H1 (cell line): ENCODE measurements around the gene CASKIN2. TPM values are rescaled to one million over a fixed set of nuclear protein-coding genes. Genes with fewer than 3 reads are reported as not detected.
A peak's percentile ranks its signal among the peaks of the same experiment; 100 is the strongest.

Experiments
- CTCF ChIA-PET: fragments of 300-600 bp; sonication (Branson Sonifier 250); formaldehyde crosslinking; loops from one replicate; lab custom pipeline; 2021; ENCODE audit not compliant: partially characterized antibody; lab: Charles Lee
- POLR2A ChIA-PET: fragments of 300-600 bp; sonication (Branson Sonifier 250); formaldehyde crosslinking; loops from one replicate; lab custom pipeline; 2021; ENCODE audit warnings: inconsistent platforms; ENCODE audit not compliant: partially characterized antibody; lab: Charles Lee
- DNase-seq, 2 experiments: peaks; one replicate each; pipeline versions ENCODE4 v3.0.0 to v3.0.0-alpha.2; 2010 to 2022; ENCODE audit warnings: low spot score in 2 of 2, low read depth in 1 of 2, mixed read lengths in 1 of 2
- FAIRE-seq: peaks from 2 replicates; lab custom pipeline; 2011; peaks lifted over from hg19 to GRCh38; lab: Jason Lieb, UNC
- H2AFZ ChIP-seq: 2 replicates; pipeline ENCODE4 v1.8.1; 2012; ENCODE audit warnings: low read length, inconsistent platforms
- H2AK5ac ChIP-seq: 2 replicates; pipeline ENCODE4 v1.6.1; 2013; ENCODE audit warnings: low read depth, low read length
- H2BK120ac ChIP-seq: replicated peaks from 2 replicates; pipeline ENCODE3; 2013; ENCODE audit warnings: low read depth, low read length, inconsistent platforms
- H2BK12ac ChIP-seq: 2 replicates; pipeline ENCODE4 v1.6.1; 2013; ENCODE audit warnings: low read depth, low read length
- H2BK15ac ChIP-seq: 2 replicates; pipeline ENCODE4 v1.6.1; 2013; ENCODE audit warnings: low read length
- H2BK20ac ChIP-seq: 2 replicates; pipeline ENCODE4 v1.6.1; 2013; ENCODE audit warnings: low read length
- H2BK5ac ChIP-seq: 2 replicates; pipeline ENCODE4 v1.6.1; 2013; ENCODE audit warnings: low read depth, low read length
- H3K14ac ChIP-seq: 2 replicates; pipeline ENCODE4 v1.6.1; 2013; ENCODE audit warnings: inconsistent platforms; ENCODE audit not compliant: insufficient read length
- H3K18ac ChIP-seq: 2 replicates; pipeline ENCODE4 v1.6.1; 2013; ENCODE audit warnings: low read length; ENCODE audit errors: extremely low read depth
- H3K23ac ChIP-seq: 2 replicates; pipeline ENCODE4 v1.6.1; 2013; ENCODE audit warnings: inconsistent platforms; ENCODE audit not compliant: insufficient read length
- H3K23me2 ChIP-seq: 2 replicates; pipeline ENCODE4 v1.6.1; 2013; ENCODE audit warnings: low read depth, low read length
- H3K27ac ChIP-seq: 2 replicates; pipeline ENCODE4 v1.6.1; 2011; ENCODE audit warnings: low read depth, low read length, inconsistent platforms
- H3K27me3 ChIP-seq, 4 experiments: replicated peaks in 1 of 4; 1 replicate in 1 of 4; 2 replicates in 3 of 4; pipeline versions ENCODE4 v1.6.1 to v1.8.1; 2011 to 2013; ENCODE audit warnings: low read length in 3 of 4, mild to moderate bottlenecking in 3 of 4, inconsistent platforms in 2 of 4, mixed read lengths in 2 of 4, moderate library complexity in 1 of 4; ENCODE audit not compliant: control insufficient read depth in 3 of 4, insufficient read depth in 3 of 4; ENCODE audit errors: extremely low read depth in 1 of 4
- H3K36me3 ChIP-seq, 4 experiments: 2 replicates each; pipeline versions ENCODE4 v1.6.1 to v1.8.1; 2011 to 2013; ENCODE audit warnings: mild to moderate bottlenecking in 4 of 4, low read length in 3 of 4, moderate library complexity in 2 of 4, control low read depth in 1 of 4, inconsistent platforms in 1 of 4; ENCODE audit not compliant: insufficient read depth in 4 of 4, control insufficient read depth in 2 of 4
- H3K4ac ChIP-seq: replicated peaks from 2 replicates; pipeline ENCODE3; 2013; ENCODE audit warnings: low read length, low read depth, mixed read lengths, inconsistent platforms; ENCODE audit not compliant: insufficient read length
- H3K4me1 ChIP-seq, 4 experiments: replicated peaks in 1 of 4; 1 replicate in 1 of 4; 2 replicates in 3 of 4; pipeline versions ENCODE4 v1.6.1 to v1.8.1; 2011 to 2013; ENCODE audit warnings: low read length in 3 of 4, inconsistent platforms in 2 of 4, mixed read lengths in 1 of 4; ENCODE audit not compliant: insufficient read depth in 4 of 4, control insufficient read depth in 3 of 4
- H3K4me2 ChIP-seq, 2 experiments: 2 replicates each; pipeline versions ENCODE4 v1.6.1 to v1.8.1; 2011 to 2013; ENCODE audit warnings: low read depth in 2 of 2, low read length in 2 of 2, control low read depth in 1 of 2, inconsistent platforms in 1 of 2, mild to moderate bottlenecking in 1 of 2; ENCODE audit not compliant: insufficient read depth in 1 of 2
- H3K4me3 ChIP-seq, 4 experiments: fragments of 200-600, 300-600 bp in 1 of 4; sonication (generic), shearing (Covaris generic), sonication (Bioruptor Twin) in 1 of 4; 2 replicates each; pipeline versions ENCODE4 v1.5.1 to v1.8.1; 2011 to 2016; ENCODE audit warnings: low read length in 4 of 4, low read depth in 3 of 4, control low read depth in 2 of 4, inconsistent platforms in 2 of 4, mild to moderate bottlenecking in 2 of 4, mixed read lengths in 1 of 4, moderate library complexity in 1 of 4; ENCODE audit not compliant: insufficient read depth in 2 of 4; ENCODE audit errors: extremely low read depth in 1 of 4
- H3K56ac ChIP-seq: replicated peaks from 2 replicates; pipeline ENCODE3; 2013; ENCODE audit warnings: low read depth, mild to moderate bottlenecking, mixed read lengths, low read length, inconsistent platforms; ENCODE audit not compliant: insufficient read length
- H3K79me1 ChIP-seq: 2 replicates; pipeline ENCODE4 v1.6.1; 2013; ENCODE audit warnings: low read depth, low read length, control low read depth
- H3K79me2 ChIP-seq, 2 experiments: 2 replicates each; pipeline versions ENCODE4 v1.6.1 to v1.8.1; 2012 to 2013; ENCODE audit warnings: low read length in 2 of 2, mild to moderate bottlenecking in 2 of 2, inconsistent platforms in 1 of 2; ENCODE audit not compliant: insufficient read depth in 2 of 2, control insufficient read depth in 1 of 2
- H3K9ac ChIP-seq, 4 experiments: replicated peaks in 1 of 4; 1 replicate in 1 of 4; 2 replicates in 3 of 4; pipeline versions ENCODE4 v1.6.1 to v1.8.1; 2011 to 2013; ENCODE audit warnings: low read depth in 3 of 4, low read length in 3 of 4, control low read depth in 2 of 4, mild to moderate bottlenecking in 2 of 4, moderate library complexity in 2 of 4, inconsistent platforms in 1 of 4; ENCODE audit errors: extremely low read depth in 1 of 4
- H3K9me3 ChIP-seq, 2 experiments: 2 replicates each; pipeline versions ENCODE4 v1.6.1 to v1.8.1; 2012 to 2013; ENCODE audit warnings: mild to moderate bottlenecking in 2 of 2, moderate library complexity in 2 of 2, control low read depth in 1 of 2, inconsistent platforms in 1 of 2, low read depth in 1 of 2, low read length in 1 of 2, mixed read lengths in 1 of 2; ENCODE audit not compliant: insufficient read depth in 2 of 2
- H4K20me1 ChIP-seq, 2 experiments: replicated peaks in 1 of 2; 2 replicates each; pipeline versions ENCODE3 to v1.8.1; 2011 to 2013; ENCODE audit warnings: inconsistent platforms in 2 of 2, low read length in 2 of 2, mild to moderate bottlenecking in 1 of 2; ENCODE audit not compliant: insufficient read depth in 2 of 2, control insufficient read depth in 1 of 2
- H4K5ac ChIP-seq: 2 replicates; pipeline ENCODE4 v1.6.1; 2013; ENCODE audit warnings: low read length, low read depth, mixed read lengths, inconsistent platforms; ENCODE audit not compliant: insufficient read length
- H4K8ac ChIP-seq: 2 replicates; pipeline ENCODE4 v1.8.0; 2013; ENCODE audit warnings: mild to moderate bottlenecking, moderate library complexity, low read length, inconsistent platforms; ENCODE audit not compliant: insufficient read depth; ENCODE audit errors: extremely low read depth
- H4K91ac ChIP-seq: replicated peaks from 2 replicates; pipeline ENCODE3; 2013; ENCODE audit warnings: low read length, mixed read lengths, inconsistent platforms; ENCODE audit not compliant: insufficient read length
- CTCF ChIP-seq, 3 experiments: IDR thresholded peaks; 1 replicate in 2 of 3; 2 replicates in 1 of 3; pipeline versions ENCODE4 v1.5.1 to v1.6.1; 2011; ENCODE audit warnings: low read length in 3 of 3, mild to moderate bottlenecking in 3 of 3, inconsistent platforms in 2 of 3, low read depth in 1 of 3, moderate library complexity in 1 of 3; ENCODE audit not compliant: insufficient read depth in 1 of 3; ENCODE audit errors: control extremely low read depth in 1 of 3
- PHF8 ChIP-seq: fragments of 200-600 bp; sonication (generic); conservative IDR thresholded peaks from 2 replicates; pipeline ENCODE4 v1.7.1; 2012; ENCODE audit warnings: low read depth, mild to moderate bottlenecking, inconsistent platforms, low read length, moderate library complexity
- WGBS, 2 experiments: shearing (Covaris generic) in 1 of 2; methylation state at CpG; one replicate each; pipeline versions ENCODE4 v1.1.6 to v1.1.7; 2013 to 2015; ENCODE audit warnings: low lambda C conversion rate in 2 of 2, mixed read lengths in 2 of 2, inconsistent platforms in 1 of 2, low coverage in 1 of 2, missing lambda C conversion rate in 1 of 2; ENCODE audit not compliant: insufficient replicate concordance in 2 of 2, insufficient coverage in 1 of 2, insufficient read length in 1 of 2; ENCODE audit errors: extremely low coverage in 1 of 2, missing lambda C conversion rate in 1 of 2; 5-methylcytosine and 5-hydroxymethylcytosine counted together
- polyA plus RNA-seq, 7 experiments: library from polyadenylated mRNA; depleted of rRNA in 3 of 7; stranded (reverse) in 5 of 7; unstranded in 2 of 7; fragments of >200 nt in 5 of 7; fragments of 200-250 nt in 2 of 7; gene quantifications; 1 replicate in 5 of 7; 2 replicates in 1 of 7; 4 replicates in 1 of 7; pipeline versions ENCODE4 v1.2.1 to v1.2.3, GENCODE V29; 2011 to 2013; ENCODE audit warnings: missing spikeins in 2 of 7, mixed read lengths in 2 of 7
- total RNA-seq: library from RNA; stranded (reverse); fragmentation: NEBNext Ultra II Directional; extraction: Animal tissue kit (Norgen Biotek cat#: 25700); gene quantifications from 2 replicates; pipeline ENCODE4 v1.2.1, GENCODE V29; 2021

The CASKIN2 gene
- total and polyA plus RNA-seq, 2 of the 8 experiments (the other 6 are each of a cell fraction or from before 2014, with no cell fraction given) = 6.7 to 32.3 TPM

- H3K23ac ChIP-seq = no peak overlapping the region
- TF ChIP-seq CTCF (IDR thresholded peaks at IDR 0.05; ENCODE audit: control extremely low read depth in 1 of 3, insufficient read depth in 1 of 3, low read depth in 1 of 3, low read length in 3 of 3) (no peak), PHF8 (peak; percentile 25; the same call in 1 of the 2 replicates)
- TF ChIP-seq, all 59 proteins: peak for 1
- no peak overlapping the region for H3K14ac ChIP-seq
- H3K9ac ChIP-seq = peak overlapping the region in 3 of 4 experiments; percentile 65 to 77 (median 67); a peak in 6 of 7 replicates
- DNase-seq (no peak), FAIRE-seq (no peak)
- H4K5ac ChIP-seq = peak overlapping the region; percentile 26
- H2AFZ ChIP-seq = no peak overlapping the region; the same call in 1 of the 2 replicates
- no peaks in the 10 kb centered on the region for H3K27me3 ChIP-seq
- H3K4me1 ChIP-seq = peaks cover 0 to 7% (median 4%) of the 10 kb centered on the region in 4 experiments; a peak in 6 of 7 replicates
- H3K79me2 ChIP-seq = no peaks in the 10 kb centered on the region; a peak in 1 of 4 replicates
- no peak overlapping the region for H3K18ac ChIP-seq
- H2BK12ac ChIP-seq = no peak overlapping the region
- peak overlapping the region; percentile 79 to 80 for H3K4me2 ChIP-seq
- no peaks in the 10 kb centered on the region for H4K20me1 ChIP-seq
- 12% methylated on average over 13 of the region's 13 CpGs; no CpG with 5 or more reads in 1 of the 2 experiments for WGBS, 2 experiments
- peaks cover 8% of the 10 kb centered on the region for H3K23me2 ChIP-seq
- CTCF ChIA-PET = interaction anchor here (0.6 to 1.8 kb wide), 6 partner anchors 34 to 194 kb away, joined by 3 to 5 read pairs (median 4); partner anchors contain the start of genes GGA3 and MRPS7
- H3K56ac ChIP-seq = no peak overlapping the region
- H3K79me1 ChIP-seq = no peaks in the 10 kb centered on the region
- H2AK5ac ChIP-seq = no peak overlapping the region
- no peak overlapping the region for H4K91ac ChIP-seq
- H3K4me3 ChIP-seq = peak overlapping the region; percentile 37 to 78 (median 48); a peak in 6 of 8 replicates
- no peak overlapping the region for H3K4ac ChIP-seq
- POLR2A ChIA-PET = interaction anchor here (0.6 to 3.6 kb wide), 18 partner anchors 8 to 325 kb away, joined by 3 to 17 read pairs (median 3); partner anchors contain the start of genes GALK1, MIF4GD and SUMO2
- no peak overlapping the region for H2BK120ac ChIP-seq
- H2BK5ac ChIP-seq = no peak overlapping the region
- H3K36me3 ChIP-seq = no peaks in the 10 kb centered on the region
- 0 out of 2 replicates have a peak overlapping the region, but pooled peaks have one; percentile 61 for H2BK20ac ChIP-seq
- 0 out of 2 replicates have a peak overlapping the region, but pooled peaks have one; percentile 41 for H4K8ac ChIP-seq
- H2BK15ac ChIP-seq = no peak overlapping the region
- no peaks in the 10 kb centered on the region for H3K9me3 ChIP-seq
- H3K27ac ChIP-seq = no peak overlapping the region
These were observed 59.3 kb downstream of the CASKIN2 start for GRCh38 chr17:75456039-75456416.
